ENCODE measurements around the gene DNM3.

The DNM3 gene

DNA sequence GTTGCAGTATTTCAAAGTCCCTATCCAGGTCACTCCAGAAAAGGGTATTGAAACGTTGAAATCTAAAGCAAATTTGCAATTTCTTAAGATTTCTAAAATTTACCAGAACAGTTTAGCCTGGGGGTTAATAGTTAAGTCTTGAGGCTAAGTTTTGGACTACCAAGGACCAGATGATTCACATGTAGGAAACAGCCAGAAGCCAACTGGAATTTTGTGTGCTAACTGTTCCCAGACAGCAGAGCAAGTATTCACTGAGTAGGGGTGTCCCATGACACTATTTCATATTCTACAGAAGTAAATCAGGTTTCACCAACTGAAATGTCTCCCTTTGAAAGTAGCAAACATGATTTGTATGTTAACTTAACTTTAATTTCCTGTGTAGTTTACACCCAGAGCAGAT, 567.7 kb downstream of the DNM3 start:
- TF ChIP-seq REST (IDR thresholded peaks at IDR 0.05; ENCODE audit: low read depth): no peak
- TF ChIP-seq ZBTB7A (IDR thresholded peaks at IDR 0.05; ENCODE audit: low read depth): no peak

GRCh38 chr1:172410027-172410426, 568.7 kb downstream of the DNM3 start:
- TF ChIP-seq, protein P1, sequence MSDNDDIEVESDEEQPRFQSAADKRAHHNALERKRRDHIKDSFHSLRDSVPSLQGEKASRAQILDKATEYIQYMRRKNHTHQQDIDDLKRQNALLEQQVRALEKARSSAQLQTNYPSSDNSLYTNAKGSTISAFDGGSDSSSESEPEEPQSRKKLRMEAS (IDR thresholded peaks at IDR 0.05): no peak
- no peak for TF ChIP-seq YY1 (IDR thresholded peaks at IDR 0.05; ENCODE audit: low read depth)
- no peak for TF ChIP-seq TEAD4 (IDR thresholded peaks at IDR 0.05)
- no peak for TF ChIP-seq EGR1 (IDR thresholded peaks at IDR 0.05)
- no peak for TF ChIP-seq EP300 (IDR thresholded peaks at IDR 0.05; ENCODE audit: borderline replicate concordance)
- TF ChIP-seq CEBPB (IDR thresholded peaks at IDR 0.05): no peak
- TF ChIP-seq RAD21 (IDR thresholded peaks at IDR 0.05; ENCODE audit: low read depth): no peak
- TF ChIP-seq ZBTB7A (IDR thresholded peaks at IDR 0.05; ENCODE audit: low read depth): no peak
- no peak for TF ChIP-seq FOXM1 (IDR thresholded peaks at IDR 0.05; ENCODE audit: borderline replicate concordance, low read depth)
- no peak for TF ChIP-seq CREB1 (IDR thresholded peaks at IDR 0.05; ENCODE audit: low read depth)
- TF ChIP-seq USF1 (IDR thresholded peaks at IDR 0.05): no peak
- no peak for TF ChIP-seq REST (IDR thresholded peaks at IDR 0.05; ENCODE audit: low read depth)
- no peak for TF ChIP-seq TAF1 (IDR thresholded peaks at IDR 0.05; ENCODE audit: low read depth)

GRCh38 chr1:172411791-172412338, 570.6 kb downstream of the DNM3 start:
- no peak for TF ChIP-seq REST (IDR thresholded peaks at IDR 0.05; ENCODE audit: low read depth)
- no peak for TF ChIP-seq EGR1 (IDR thresholded peaks at IDR 0.05)
- TF ChIP-seq YY1 (IDR thresholded peaks at IDR 0.05; ENCODE audit: low read depth): no peak

DNA sequence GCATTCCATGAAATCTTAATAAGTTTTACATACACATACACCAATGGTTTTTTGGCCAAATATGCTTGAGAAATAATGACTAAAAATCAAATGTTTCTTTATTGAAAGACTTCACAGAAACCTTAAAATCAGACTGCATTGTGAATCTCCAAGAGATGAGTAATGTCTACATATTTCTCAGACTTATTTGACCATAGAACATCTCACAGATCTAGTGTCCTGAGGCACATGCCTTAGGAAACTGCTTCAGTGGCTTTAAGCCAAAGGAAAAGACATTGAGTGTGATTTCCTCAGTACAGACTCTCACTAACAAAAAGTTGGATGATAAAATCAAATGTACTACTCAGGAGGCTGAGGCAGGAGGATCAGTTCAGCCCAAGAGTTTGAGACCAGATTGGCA, 573.0 kb downstream of the DNM3 start:
- TF ChIP-seq EGR1 (IDR thresholded peaks at IDR 0.05) (no peak), TAF1 (IDR thresholded peaks at IDR 0.05; ENCODE audit: low read depth) (no peak), REST (IDR thresholded peaks at IDR 0.05; ENCODE audit: low read depth) (no peak), TCF12 (IDR thresholded peaks at IDR 0.05; ENCODE audit: low read depth) (no peak)

DNA sequence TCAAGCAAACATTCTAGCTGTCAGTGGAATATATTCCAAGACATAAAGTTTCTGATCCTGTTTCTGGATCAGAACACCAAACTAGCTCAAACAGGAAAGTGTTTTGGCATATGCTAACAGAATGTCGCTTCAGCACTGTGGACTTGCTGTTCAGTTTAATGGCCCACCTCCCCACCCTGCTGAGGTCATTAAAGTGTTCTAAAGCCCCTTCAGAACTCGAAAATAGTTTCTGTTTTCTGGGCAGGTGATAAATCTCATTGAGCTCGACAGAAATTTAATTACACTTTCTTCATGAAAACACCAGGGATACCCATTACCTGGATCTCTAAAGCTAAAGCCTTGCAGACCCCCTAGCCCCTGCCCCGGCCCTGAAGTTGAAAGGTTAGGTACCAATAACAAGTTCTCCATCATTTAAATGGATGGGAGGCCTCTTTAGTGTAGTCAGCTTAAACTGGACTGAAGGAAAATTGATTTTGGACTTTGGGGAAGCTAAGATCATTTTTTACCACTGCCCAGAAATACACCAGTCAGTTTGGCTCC, 575.3 kb downstream of the DNM3 start:
- TF ChIP-seq TAF1 (IDR thresholded peaks at IDR 0.05; ENCODE audit: low read depth): no peak
- no peak for TF ChIP-seq NFIC (IDR thresholded peaks at IDR 0.05)
- TF ChIP-seq REST (IDR thresholded peaks at IDR 0.05; ENCODE audit: low read depth): no peak
- TF ChIP-seq USF1 (IDR thresholded peaks at IDR 0.05): no peak
- TF ChIP-seq EP300 (IDR thresholded peaks at IDR 0.05; ENCODE audit: borderline replicate concordance): no peak
- TF ChIP-seq RAD21 (IDR thresholded peaks at IDR 0.05; ENCODE audit: low read depth): no peak
- TF ChIP-seq CREB1 (IDR thresholded peaks at IDR 0.05; ENCODE audit: low read depth): no peak
- TF ChIP-seq EGR1 (IDR thresholded peaks at IDR 0.05): no peak
- TF ChIP-seq ZBTB7A (IDR thresholded peaks at IDR 0.05; ENCODE audit: low read depth): no peak
- TF ChIP-seq TEAD4 (IDR thresholded peaks at IDR 0.05): no peak
- no peak for TF ChIP-seq FOXM1 (IDR thresholded peaks at IDR 0.05; ENCODE audit: borderline replicate concordance, low read depth)
- TF ChIP-seq CEBPB (IDR thresholded peaks at IDR 0.05): no peak
- no peak for TF ChIP-seq TCF12 (IDR thresholded peaks at IDR 0.05; ENCODE audit: low read depth)
- no peak for TF ChIP-seq YY1 (IDR thresholded peaks at IDR 0.05; ENCODE audit: low read depth)
- TF ChIP-seq, protein P1 (IDR thresholded peaks at IDR 0.05): no peak
